RWPE2 (cell line): ENCODE data around the gene FREM3.

ENCODE experiments used
- ATAC-seq: fragments of 200-7000 bp; cut with Tn5 transposase; 3 replicates; pipeline ENCODE4 v1.9.1; 2021; ENCODE audit warnings: low read depth
- DNase-seq: peaks from one replicate; pipeline ENCODE4 v3.0.0-alpha.2; 2020; ENCODE audit warnings: low spot score
- H3K27ac ChIP-seq: fragments of 450-650 bp; 2 replicates; pipeline ENCODE4 v1.5.1; 2017; ENCODE audit warnings: mild to moderate bottlenecking; ENCODE audit not compliant: poor library complexity, severe bottlenecking
- H3K27me3 ChIP-seq: fragments of 250-450 bp; sonication (Bioruptor Pico); 2 replicates; pipeline ENCODE4 v1.5.1; 2021; ENCODE audit warnings: mild to moderate bottlenecking, moderate library complexity; ENCODE audit not compliant: insufficient read depth, poor library complexity, severe bottlenecking
- H3K36me3 ChIP-seq: fragments of 250-450 bp; sonication (Bioruptor Pico); 2 replicates; pipeline ENCODE4 v1.5.1; 2020; ENCODE audit warnings: low read depth, mild to moderate bottlenecking, moderate library complexity
- H3K4me1 ChIP-seq: fragments of 250-450 bp; sonication (Bioruptor Pico); 2 replicates; pipeline ENCODE4 v1.5.1; 2021; ENCODE audit warnings: mild to moderate bottlenecking, moderate library complexity; ENCODE audit not compliant: insufficient read depth, poor library complexity, severe bottlenecking
- H3K4me3 ChIP-seq: fragments of 250-450 bp; sonication (Bioruptor Pico); 2 replicates; pipeline ENCODE4 v1.5.1; 2021; ENCODE audit warnings: mild to moderate bottlenecking, moderate library complexity; ENCODE audit not compliant: severe bottlenecking
- H3K9me3 ChIP-seq: fragments of 250-450 bp; sonication (Bioruptor Pico); 2 replicates; pipeline ENCODE4 v1.5.1; 2021; ENCODE audit warnings: mild to moderate bottlenecking, moderate library complexity; ENCODE audit not compliant: severe bottlenecking
- CTCF ChIP-seq: fragments of 450-650 bp; IDR thresholded peaks from one replicate; pipeline ENCODE4 v1.5.1; 2017; ENCODE audit warnings: mild to moderate bottlenecking, moderate library complexity; ENCODE audit not compliant: poor library complexity, severe bottlenecking

Gene FREM3

GRCh38 chr4:143617994-143618679 is 82.3 kb downstream of the FREM3 start:
- Histone ChIP-seq H3K27me3 (peaks cover 20% of the 10 kb centered on the region), H3K4me3 (no peak overlapping the region), H3K27ac (no peak overlapping the region), H3K36me3 (no peaks in the 10 kb centered on the region), H3K4me1 (no peaks in the 10 kb centered on the region), H3K9me3 (no peaks in the 10 kb centered on the region)
- ATAC-seq, result peak; percentile 51
- DNase-seq, result no peak
- no peak for TF ChIP-seq CTCF

GRCh38 chr4:143616771-143617170 is 83.7 kb downstream of the FREM3 start:
- Histone ChIP-seq H3K27ac (no peak overlapping the region), H3K4me3 (no peak overlapping the region), H3K36me3 (no peaks in the 10 kb centered on the region), H3K9me3 (no peaks in the 10 kb centered on the region), H3K27me3 (peaks cover 20% of the 10 kb centered on the region), H3K4me1 (no peaks in the 10 kb centered on the region)
- peak; percentile 87 for ATAC-seq
- DNase-seq, result no peak
- no peak for TF ChIP-seq CTCF

- Histone ChIP-seq H3K36me3 (no peaks in the 10 kb centered on the region), H3K27me3 (peaks cover 13% of the 10 kb centered on the region), H3K4me3 (no peak overlapping the region), H3K9me3 (no peaks in the 10 kb centered on the region), H3K27ac (no peak overlapping the region), H3K4me1 (no peaks in the 10 kb centered on the region)
- TF ChIP-seq CTCF, result no peak
- no peak for ATAC-seq
- no peak for DNase-seq
Observed at GRCh38 chr4:143609492-143609891, 91.0 kb downstream of the FREM3 start.

GRCh38 chr4:143606480-143606879 is 94.0 kb downstream of the FREM3 start:
- no peaks in the 10 kb centered on the region for H3K27me3 ChIP-seq
- no peaks in the 10 kb centered on the region for H3K4me1 ChIP-seq
- ATAC-seq (no peak), DNase-seq (no peak)
- TF ChIP-seq CTCF, result no peak
- no peaks in the 10 kb centered on the region for H3K36me3 ChIP-seq
- H3K9me3 ChIP-seq, result no peaks in the 10 kb centered on the region
- no peak overlapping the region for H3K27ac ChIP-seq
- H3K4me3 ChIP-seq, result no peak overlapping the region

- no peak overlapping the region for H3K4me3 ChIP-seq
- H3K9me3 ChIP-seq, result no peaks in the 10 kb centered on the region
- no peaks in the 10 kb centered on the region for H3K27me3 ChIP-seq
- TF ChIP-seq CTCF, result no peak
- H3K4me1 ChIP-seq, result no peaks in the 10 kb centered on the region
- H3K27ac ChIP-seq, result no peak overlapping the region
- no peak for ATAC-seq
- H3K36me3 ChIP-seq, result no peaks in the 10 kb centered on the region
- no peak for DNase-seq
Observed at GRCh38 chr4:143599827-143600226, 100.6 kb downstream of the FREM3 start.
